ENCODE results near the gene LMNB1.

- TF ChIP-seq CTCF (IDR thresholded peaks at IDR 0.05; ENCODE audit: insufficient read depth, low read length, poor library complexity, severe bottlenecking) (no peak), EZH2phosphoT487 (conservative IDR thresholded peaks at IDR 0.05; ENCODE audit: low read length) (no peak)
Observed at GRCh38 chr5:126869005-126869451, 92.1 kb downstream of the LMNB1 start.
